PC-3 (cell line): ENCODE data around the gene CARMIL1. TPM values are rescaled to one million over a fixed set of nuclear protein-coding genes. Genes with fewer than 3 reads are reported as not detected.

ENCODE experiments used
- ATAC-seq: fragments of 200-7000 bp; cut with Tn5 transposase; 2 replicates; pipeline ENCODE4 v1.9.1; 2020; ENCODE audit warnings: mild to moderate bottlenecking, moderate library complexity
- BruUV-seq: library from RNA; stranded (reverse); fragments of 400-500 nt; replicated peaks from 2 replicates; lab custom pipeline; 2021; lab: Mats Ljungman, UMichigan
- CTCF ChIA-PET: fragments of 300-600 bp; sonication (Branson Sonifier 250); formaldehyde crosslinking; loops from one replicate; lab custom pipeline; 2022; ENCODE audit warnings: antibody characterized with exemption; lab: Charles Lee
- POLR2A ChIA-PET: fragments of 300-600 bp; sonication (Branson Sonifier 250); formaldehyde crosslinking; loops from one replicate; lab custom pipeline; 2022; ENCODE audit warnings: antibody characterized with exemption; ENCODE audit not compliant: unreplicated experiment; lab: Charles Lee
- DNase-seq: peaks from one replicate; pipeline ENCODE4 v3.0.0-alpha.2; 2015
- H2AFZ ChIP-seq: fragments of 300-600 bp; sonication (generic); 2 replicates; pipeline ENCODE4 v1.6.0; 2016; ENCODE audit warnings: antibody characterized with exemption, low read length
- H3F3A ChIP-seq: fragments of 300-600 bp; sonication (generic); one replicate; pipeline ENCODE4 v1.6.0; 2017; ENCODE audit warnings: antibody characterized with exemption, low read length, control low read depth, mild to moderate bottlenecking; ENCODE audit not compliant: unreplicated experiment
- H3K27ac ChIP-seq: fragments of 300-600 bp; sonication (generic); 2 replicates; pipeline ENCODE4 v1.5.1; 2016; ENCODE audit warnings: mild to moderate bottlenecking, low read length
- H3K27me3 ChIP-seq: fragments of 300-600 bp; sonication (generic); 2 replicates; pipeline ENCODE4 v1.6.1; 2016; ENCODE audit warnings: low read length, mixed read lengths
- H3K36me3 ChIP-seq: fragments of 300-600 bp; sonication (generic); 2 replicates; pipeline ENCODE4 v1.6.1; 2016; ENCODE audit warnings: low read depth, mixed run types, low read length, mixed read lengths
- H3K4me1 ChIP-seq: fragments of 300-600 bp; sonication (generic); 2 replicates; pipeline ENCODE4 v1.5.1; 2016; ENCODE audit warnings: low read length; ENCODE audit not compliant: insufficient read depth
- H3K4me2 ChIP-seq: fragments of 300-600 bp; sonication (generic); 2 replicates; pipeline ENCODE4 v1.6.0; 2016; ENCODE audit warnings: low read length
- H3K4me3 ChIP-seq: fragments of 300-600 bp; sonication (generic); 2 replicates; pipeline ENCODE4 v1.5.1; 2016; ENCODE audit warnings: mild to moderate bottlenecking, low read length, mixed read lengths
- H3K79me2 ChIP-seq: fragments of 300-600 bp; sonication (generic); 2 replicates; pipeline ENCODE4 v1.6.1; 2017; ENCODE audit warnings: low read length, mixed read lengths
- H3K9ac ChIP-seq: fragments of 300-600 bp; sonication (generic); 2 replicates; pipeline ENCODE4 v1.6.0; 2016; ENCODE audit warnings: mild to moderate bottlenecking, low read length
- H3K9me2 ChIP-seq: fragments of 300-600 bp; sonication (generic); replicated peaks from 2 replicates; pipeline ENCODE4 v1.6.1; 2016; ENCODE audit warnings: mixed run types, low read length, mixed read lengths
- H3K9me3 ChIP-seq: fragments of 300-600 bp; sonication (generic); 2 replicates; pipeline ENCODE4 v1.6.1; 2016; ENCODE audit warnings: low read length, mixed read lengths
- H4K20me1 ChIP-seq: fragments of 300-600 bp; sonication (generic); 2 replicates; pipeline ENCODE4 v1.6.1; 2016; ENCODE audit warnings: low read length, mixed read lengths
- EZH2 ChIP-seq: fragments of 300-600 bp; sonication (generic); IDR thresholded peaks from one replicate; pipeline ENCODE4 v1.6.1; 2017; ENCODE audit warnings: antibody characterized with exemption, mild to moderate bottlenecking, low read length; ENCODE audit not compliant: unreplicated experiment
- EZH2phosphoT487 ChIP-seq: fragments of 300-600 bp; sonication (generic); IDR thresholded peaks from 2 replicates; pipeline ENCODE4 v1.6.1; 2018; ENCODE audit warnings: mild to moderate bottlenecking, antibody characterized with exemption, low read length, borderline replicate concordance
- intact Hi-C: fragments of 100-400 bp; cut with micrococcal nuclease; formaldehyde crosslinking; loops from 2 replicates; pipeline ENCODE4 v1.9.0; 2023
- total RNA-seq: library from RNA; depleted of rRNA; stranded (reverse); fragments of >200 nt; gene quantifications from 2 replicates; pipeline ENCODE4 v1.2.3, GENCODE V29; 2014
- TF ChIP-seq, protein P1 (sequence below): fragments of 300-600 bp; sonication (generic); conservative IDR thresholded peaks from 2 replicates; pipeline ENCODE4 v1.5.1; 2017; ENCODE audit warnings: antibody characterized with exemption, low read depth, mild to moderate bottlenecking, low read length

CARMIL1 gene
- total RNA-seq, 1 experiment from 2014 or later = 22.0 TPM

DNA sequence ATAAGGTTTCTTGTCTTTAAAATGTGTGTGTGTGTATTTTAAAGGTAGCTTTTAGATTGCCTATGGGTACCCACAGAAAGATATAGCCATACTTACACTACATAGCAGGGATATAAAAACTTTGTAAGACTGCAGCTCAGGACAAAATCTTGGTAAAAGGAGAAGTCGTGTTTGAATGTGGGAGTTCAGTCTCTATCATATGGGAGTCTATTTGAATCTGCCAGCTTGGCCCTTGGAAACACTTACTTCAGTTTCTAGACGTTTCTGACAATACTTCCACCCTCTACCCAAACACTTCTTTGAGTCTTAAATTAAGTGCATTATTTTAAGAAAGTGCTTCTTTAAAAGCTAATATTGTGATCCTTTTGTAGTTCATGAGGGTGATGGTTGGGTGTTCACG lies 155.7 kb downstream of the CARMIL1 start:
- no peaks in the 10 kb centered on the region for H3K9me3 ChIP-seq
- ChIA-PET POLR2A (no interaction called here), CTCF (interaction anchor here (0.8 kb wide), 1 partner anchor 15 kb away, joined by 4 read pairs; no protein-coding TSS in a partner anchor)
- no peak overlapping the region for H3K4me2 ChIP-seq
- no peaks in the 10 kb centered on the region for H3K36me3 ChIP-seq
- TF ChIP-seq EZH2 (no peak), EZH2phosphoT487 (no peak)
- TF ChIP-seq, protein P1, sequence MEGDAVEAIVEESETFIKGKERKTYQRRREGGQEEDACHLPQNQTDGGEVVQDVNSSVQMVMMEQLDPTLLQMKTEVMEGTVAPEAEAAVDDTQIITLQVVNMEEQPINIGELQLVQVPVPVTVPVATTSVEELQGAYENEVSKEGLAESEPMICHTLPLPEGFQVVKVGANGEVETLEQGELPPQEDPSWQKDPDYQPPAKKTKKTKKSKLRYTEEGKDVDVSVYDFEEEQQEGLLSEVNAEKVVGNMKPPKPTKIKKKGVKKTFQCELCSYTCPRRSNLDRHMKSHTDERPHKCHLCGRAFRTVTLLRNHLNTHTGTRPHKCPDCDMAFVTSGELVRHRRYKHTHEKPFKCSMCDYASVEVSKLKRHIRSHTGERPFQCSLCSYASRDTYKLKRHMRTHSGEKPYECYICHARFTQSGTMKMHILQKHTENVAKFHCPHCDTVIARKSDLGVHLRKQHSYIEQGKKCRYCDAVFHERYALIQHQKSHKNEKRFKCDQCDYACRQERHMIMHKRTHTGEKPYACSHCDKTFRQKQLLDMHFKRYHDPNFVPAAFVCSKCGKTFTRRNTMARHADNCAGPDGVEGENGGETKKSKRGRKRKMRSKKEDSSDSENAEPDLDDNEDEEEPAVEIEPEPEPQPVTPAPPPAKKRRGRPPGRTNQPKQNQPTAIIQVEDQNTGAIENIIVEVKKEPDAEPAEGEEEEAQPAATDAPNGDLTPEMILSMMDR = no peak
- H3F3A ChIP-seq = no peaks in the 10 kb centered on the region
- no peaks in the 10 kb centered on the region for H3K27me3 ChIP-seq
- ATAC-seq = no peak
- no peaks in the 10 kb centered on the region for H3K9me2 ChIP-seq
- no peaks in the 10 kb centered on the region for H3K79me2 ChIP-seq
- H3K4me1 ChIP-seq = no peaks in the 10 kb centered on the region
- no peak overlapping the region for H3K4me3 ChIP-seq
- DNase-seq = no peak
- no peak overlapping the region for H2AFZ ChIP-seq
- no peak overlapping the region for H3K27ac ChIP-seq
- no TSS peak for BruUV-seq
- no peaks in the 10 kb centered on the region for H4K20me1 ChIP-seq
- H3K9ac ChIP-seq = no peak overlapping the region
- intact Hi-C loops = no loop called here

DNA sequence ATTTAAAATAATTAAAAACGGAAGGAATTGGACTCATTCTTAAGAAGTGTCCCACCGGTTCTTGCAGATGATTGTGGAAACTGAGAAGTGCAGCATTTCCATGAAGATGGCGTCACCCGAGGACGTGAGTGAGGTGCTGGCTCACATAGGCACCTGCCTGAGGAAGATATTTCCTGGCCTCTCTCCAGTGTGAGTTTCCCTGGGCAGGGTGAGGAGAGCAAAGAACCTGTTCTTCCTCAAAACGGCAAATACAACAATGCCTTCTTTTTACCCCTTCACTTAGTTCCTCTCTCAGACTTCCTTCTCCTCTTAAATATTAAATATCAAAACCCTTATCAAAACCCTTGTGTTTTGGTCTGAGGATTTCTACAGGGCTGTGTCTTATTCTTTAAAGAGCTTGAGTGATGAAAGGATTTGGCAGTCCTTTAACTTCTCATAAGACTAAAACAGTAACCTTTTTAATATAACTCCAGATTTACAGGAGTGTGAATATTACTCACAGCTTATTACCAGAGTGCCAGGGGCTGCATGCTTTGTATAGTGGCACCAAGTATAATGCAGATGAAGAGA lies 156.3 kb downstream of the CARMIL1 start:
- intact Hi-C loops = no loop called here
- Histone ChIP-seq H3K4me3 (no peak overlapping the region), H3K9me3 (no peaks in the 10 kb centered on the region), H3K79me2 (no peaks in the 10 kb centered on the region), H3K27me3 (no peaks in the 10 kb centered on the region), H3K9ac (no peak overlapping the region), H3K36me3 (no peaks in the 10 kb centered on the region), H3K4me2 (no peak overlapping the region), H3F3A (no peaks in the 10 kb centered on the region), H3K9me2 (no peaks in the 10 kb centered on the region), H2AFZ (no peak overlapping the region), H3K4me1 (no peaks in the 10 kb centered on the region), H3K27ac (no peak overlapping the region), H4K20me1 (no peaks in the 10 kb centered on the region)
- no TSS peak for BruUV-seq
- ChIA-PET CTCF (no interaction called here), POLR2A (no interaction called here)
- no peak for ATAC-seq
- no peak for DNase-seq
- TF ChIP-seq, protein P1 = no peak
- TF ChIP-seq EZH2 = no peak
- no peak for TF ChIP-seq EZH2phosphoT487

DNA sequence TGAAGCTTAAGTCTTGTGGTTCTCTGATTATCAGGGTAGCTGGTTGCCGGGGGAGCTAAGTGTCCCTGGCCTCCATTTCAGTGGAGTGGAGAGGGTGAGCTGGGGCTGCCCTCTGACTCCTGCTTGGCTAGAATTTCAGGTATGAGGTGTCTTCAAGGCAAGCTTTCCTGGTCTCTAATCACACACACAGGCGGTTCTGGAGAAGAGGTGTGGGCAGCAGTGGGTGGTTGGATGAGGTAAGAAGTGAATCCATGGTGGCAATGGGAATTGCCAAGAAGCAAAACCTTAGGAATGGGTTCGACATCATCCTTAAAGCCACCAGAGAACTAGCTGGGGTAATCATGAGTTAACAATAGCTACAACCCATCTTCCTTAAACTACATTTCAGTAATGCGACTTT lies 157.6 kb downstream of the CARMIL1 start:
- Histone ChIP-seq H3K27ac (no peak overlapping the region), H3K9me3 (no peaks in the 10 kb centered on the region), H3K9me2 (no peaks in the 10 kb centered on the region), H3K4me1 (no peaks in the 10 kb centered on the region), H2AFZ (no peak overlapping the region), H3K9ac (no peak overlapping the region), H3K4me3 (no peak overlapping the region), H3K79me2 (no peaks in the 10 kb centered on the region), H3K36me3 (no peaks in the 10 kb centered on the region), H3K4me2 (no peak overlapping the region), H3F3A (no peaks in the 10 kb centered on the region), H4K20me1 (no peaks in the 10 kb centered on the region), H3K27me3 (no peaks in the 10 kb centered on the region)
- no TSS peak for BruUV-seq
- ChIA-PET POLR2A (no interaction called here), CTCF (no interaction called here)
- DNase-seq (no peak), ATAC-seq (no peak)
- TF ChIP-seq EZH2phosphoT487 (no peak), EZH2 (no peak)
- TF ChIP-seq, protein P1 = no peak
- intact Hi-C loops = no loop called here
